Left ventricle myocardium superior (tissue), 1 donor: ENCODE measurements around the gene USF2. TPM values are rescaled to one million over a fixed set of nuclear protein-coding genes. Genes with fewer than 3 reads are reported as not detected.
"Not testable (repeated sequence)": the region's sequence is repeated elsewhere in the genome, so short reads cannot be mapped to it uniquely, and the experiment has no call there.

Experiments
- ATAC-seq: fragments of 200-7000 bp; cut with Tn5 transposase; one replicate; pipeline ENCODE4 v1.9.1; 2020; ENCODE audit warnings: mild to moderate bottlenecking, moderate library complexity
- DNase-seq: peaks from one replicate; pipeline ENCODE4 v3.0.0-alpha.2; 2020
- intact Hi-C: fragments of 100-400 bp; cut with micrococcal nuclease; formaldehyde crosslinking; loops from one replicate; pipeline ENCODE4 v1.11.0; 2022
- long read RNA-seq: library from polyadenylated mRNA; unstranded; transcript quantifications from one replicate; pipeline ENCODE4 v2.0.0, GENCODE V29; 2021
- total RNA-seq: library from RNA; stranded (reverse); fragmentation: NEBNext Ultra II Directional; extraction: Animal tissue kit (Norgen Biotek cat#: 25700); gene quantifications from one replicate; pipeline ENCODE4 v1.2.1, GENCODE V29; 2021
- donor health status: DM: no; HTN: yes; CAD: no; lungs with severe emphysema.

USF2 gene, protein sequence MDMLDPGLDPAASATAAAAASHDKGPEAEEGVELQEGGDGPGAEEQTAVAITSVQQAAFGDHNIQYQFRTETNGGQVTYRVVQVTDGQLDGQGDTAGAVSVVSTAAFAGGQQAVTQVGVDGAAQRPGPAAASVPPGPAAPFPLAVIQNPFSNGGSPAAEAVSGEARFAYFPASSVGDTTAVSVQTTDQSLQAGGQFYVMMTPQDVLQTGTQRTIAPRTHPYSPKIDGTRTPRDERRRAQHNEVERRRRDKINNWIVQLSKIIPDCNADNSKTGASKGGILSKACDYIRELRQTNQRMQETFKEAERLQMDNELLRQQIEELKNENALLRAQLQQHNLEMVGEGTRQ
- total RNA-seq, result 170 TPM
- long read RNA-seq, transcript USF2-201 (10 exons, 1,634 nt), result major isoform, 8 of 96 reads
- long read RNA-seq, partial matches to known transcripts, result 64 of 96 reads
- long read RNA-seq, other reads (novel, unspliced or antisense), result 14 of 96 reads

DNA sequence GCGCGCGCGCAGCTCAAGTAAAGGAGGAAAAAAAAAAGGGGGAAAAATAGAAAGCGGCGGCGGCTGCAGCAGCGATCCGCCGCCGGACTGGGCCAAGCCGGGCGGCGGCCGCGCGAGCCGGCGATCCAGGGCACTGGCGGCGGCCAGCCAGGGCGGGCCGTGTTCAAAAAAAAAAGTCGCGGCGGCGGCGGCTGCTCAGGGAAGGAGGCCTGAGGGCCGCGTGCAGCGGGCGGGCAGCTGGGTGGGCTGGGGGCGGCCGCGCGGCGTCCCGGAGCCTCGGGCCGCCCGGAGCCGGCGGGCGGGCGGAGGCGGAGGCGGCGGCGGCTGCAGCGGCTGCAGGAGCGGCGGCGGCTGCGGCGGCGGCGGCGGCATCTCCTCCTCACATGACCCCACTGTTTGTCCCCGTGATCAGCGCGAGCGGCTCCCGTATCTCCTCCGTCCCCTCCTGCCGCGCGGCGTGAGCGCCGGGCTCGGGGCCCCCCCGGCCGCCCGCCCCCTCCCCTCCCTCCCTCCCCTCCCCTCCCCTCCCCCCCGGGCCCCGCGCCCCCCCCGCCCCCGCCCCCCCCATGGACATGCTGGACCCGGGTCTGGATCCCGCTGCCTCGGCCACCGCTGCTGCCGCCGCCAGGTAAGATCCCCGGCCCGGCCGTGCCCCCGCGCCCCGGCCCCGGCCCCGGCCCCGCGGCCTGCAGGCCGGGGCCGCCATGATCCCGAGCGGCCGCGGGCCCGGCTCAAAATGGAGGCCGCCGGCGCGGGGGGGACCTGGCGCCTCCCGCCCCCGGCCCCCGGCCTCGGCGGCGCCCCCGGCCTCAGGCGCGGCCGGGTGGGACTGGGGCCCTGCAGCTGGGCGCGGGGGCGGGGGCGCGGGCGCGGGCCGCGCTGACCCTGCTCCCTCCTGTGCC, at the start of gene USF2:
Gene USF2 (plus strand): TSS at position 427 of the 902 bp plus-strand sequence. CDS start 140 bp downstream, at position 567.
- intact Hi-C loops, result no loop called here

DNA sequence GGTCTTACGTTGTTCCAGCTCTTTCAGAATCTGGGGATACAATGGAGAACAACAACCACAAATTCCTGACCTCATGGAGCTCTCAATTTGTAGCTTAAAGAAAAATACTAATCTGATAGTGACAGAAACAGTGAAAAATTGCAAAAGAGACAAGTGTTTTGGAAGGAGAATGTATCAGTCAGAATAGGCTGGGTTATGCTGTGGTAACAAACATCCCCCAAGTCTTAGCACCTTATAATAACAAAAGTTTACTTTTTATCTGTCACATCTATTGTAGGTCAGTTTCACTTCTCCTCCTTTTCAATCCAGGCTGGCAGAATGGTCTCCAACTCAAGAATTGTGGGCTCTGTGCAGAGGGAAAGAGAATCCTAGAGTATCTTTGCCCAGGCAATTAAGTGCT, 49.8 kb upstream of the USF2 start:
- intact Hi-C loops, result no loop called here
- no peak for DNase-seq
- no peak for ATAC-seq

More for the DNA sequence above, at the start of gene USF2:
- ATAC-seq (peak; percentile 9), DNase-seq (peak; percentile 85)

DNA sequence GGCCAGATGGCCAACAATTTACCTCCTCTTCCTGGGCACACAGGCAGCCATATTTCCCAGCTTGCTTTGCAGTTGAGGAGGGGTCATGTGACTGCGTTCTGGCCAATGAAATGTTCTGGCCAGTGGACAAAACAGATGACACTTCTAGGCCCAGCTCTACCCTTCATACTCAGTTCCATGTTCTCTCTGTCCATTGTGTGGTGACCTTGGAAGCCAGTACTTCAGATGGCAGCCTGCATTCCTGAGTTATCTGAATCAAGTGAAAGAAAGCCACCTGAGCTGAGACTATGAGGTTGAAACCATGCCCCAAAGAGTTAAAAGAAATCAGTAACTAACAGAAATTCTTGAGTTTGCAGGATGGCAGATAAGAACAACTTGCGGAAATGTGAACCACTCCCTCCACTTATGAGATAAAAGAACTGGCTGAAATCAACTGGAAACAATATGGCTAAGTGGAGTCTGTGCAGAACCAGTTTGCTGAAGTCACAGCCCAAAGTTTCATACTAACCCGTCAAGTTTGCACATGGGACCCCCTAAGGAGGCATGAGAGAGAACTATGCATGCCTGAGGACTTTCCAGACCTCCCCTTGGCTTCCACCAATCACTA, 48.3 kb upstream of the USF2 start:
- ATAC-seq (no peak), DNase-seq (no peak)
- intact Hi-C loops, result no loop called here

- ATAC-seq, DNase-seq, intact Hi-C loops: not testable (repeated sequence)
Measured at GRCh38 chr19:35220973-35221590, 47.7 kb upstream of the USF2 start.

GRCh38 chr19:35222373-35223015, 46.3 kb upstream of the USF2 start:
- ATAC-seq, result no peak
- DNase-seq, result no peak
- intact Hi-C loops, result no loop called here

GRCh38 chr19:35223084-35223790, 45.5 kb upstream of the USF2 start:
- no peak for DNase-seq
- intact Hi-C loops, result no loop called here
- no peak for ATAC-seq

DNA sequence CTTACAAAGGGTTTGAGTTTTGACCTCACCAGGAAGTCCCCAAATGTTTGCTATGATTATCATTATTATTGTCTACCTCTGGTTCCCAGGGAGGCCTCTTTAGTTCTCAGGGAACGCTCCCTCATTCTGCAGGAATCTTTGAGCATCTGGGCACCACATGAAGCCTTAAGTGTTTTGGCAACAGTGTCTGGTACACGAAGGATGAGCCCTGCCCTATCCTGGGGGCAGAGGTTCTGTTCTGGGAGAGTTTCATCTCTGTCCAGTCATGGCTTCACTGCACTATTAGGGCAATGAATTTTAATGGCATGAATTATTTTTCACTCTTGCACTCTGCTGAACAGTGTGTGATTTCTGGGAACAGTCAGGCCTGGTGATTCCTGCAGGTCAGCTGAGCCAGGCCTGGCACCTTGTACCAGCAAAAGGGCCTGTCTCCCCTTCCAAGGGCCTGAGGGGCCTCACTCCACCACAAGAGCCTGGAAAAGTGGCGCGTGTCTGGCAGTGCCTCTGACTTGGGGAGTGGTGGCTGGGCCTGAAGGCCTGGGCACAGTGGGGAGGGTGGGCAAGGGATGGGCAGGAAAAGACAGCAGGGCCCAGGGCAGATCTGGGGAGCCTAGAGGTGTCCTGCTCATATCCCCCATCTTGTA, 44.8 kb upstream of the USF2 start:
- peak; percentile 55 for ATAC-seq
- intact Hi-C loops, result no loop called here
- no peak for DNase-seq

DNA sequence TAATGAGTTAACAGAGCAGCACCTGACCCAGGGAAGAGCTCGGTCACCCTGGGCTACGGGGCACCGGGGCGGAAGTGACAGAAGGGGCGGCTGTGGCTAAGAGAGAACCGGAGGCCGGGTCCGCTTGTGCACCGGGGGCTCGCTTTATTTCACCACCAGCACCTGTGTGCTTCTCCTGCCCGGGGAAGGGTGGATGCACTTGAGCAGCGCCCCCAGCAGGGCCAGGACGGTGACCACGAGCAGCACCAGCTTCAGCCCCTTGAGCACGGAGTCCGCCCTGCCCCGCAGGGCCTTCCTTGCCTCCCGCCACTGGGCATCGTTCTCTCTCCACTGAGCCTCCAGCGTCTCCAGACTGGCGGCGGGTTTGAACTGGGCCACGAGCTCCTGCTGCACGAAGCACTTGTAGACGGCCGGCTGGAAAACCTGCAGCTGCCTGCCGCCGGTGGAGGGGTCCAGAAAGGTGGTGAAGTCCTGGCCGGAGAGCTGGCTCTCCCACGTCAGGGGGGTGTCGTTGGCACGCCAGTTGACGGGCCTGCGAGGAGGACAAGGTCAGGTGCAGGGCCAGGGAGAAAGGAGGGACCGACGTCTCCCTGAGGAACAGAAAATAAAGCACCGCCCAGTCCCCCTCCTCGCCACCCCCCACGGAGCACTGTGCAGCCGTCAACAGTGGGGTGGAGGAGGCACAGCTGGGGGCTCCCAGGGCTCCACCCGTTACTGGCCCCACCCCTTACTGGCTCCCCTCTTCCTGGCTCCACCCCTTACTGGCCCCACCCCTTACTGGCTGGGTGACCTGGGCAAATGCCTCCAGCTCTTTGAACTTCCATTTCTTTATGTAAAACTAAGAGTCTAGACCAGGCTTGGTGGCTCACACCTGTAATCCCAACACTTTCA, 43.8 kb upstream of the USF2 start:
- intact Hi-C loops, result no loop called here
- ATAC-seq (peak; percentile 29), DNase-seq (no peak)

GRCh38 chr19:35225951-35226350, 42.8 kb upstream of the USF2 start:
- intact Hi-C loops, result no loop called here
- DNase-seq (no peak), ATAC-seq (no peak)

DNA sequence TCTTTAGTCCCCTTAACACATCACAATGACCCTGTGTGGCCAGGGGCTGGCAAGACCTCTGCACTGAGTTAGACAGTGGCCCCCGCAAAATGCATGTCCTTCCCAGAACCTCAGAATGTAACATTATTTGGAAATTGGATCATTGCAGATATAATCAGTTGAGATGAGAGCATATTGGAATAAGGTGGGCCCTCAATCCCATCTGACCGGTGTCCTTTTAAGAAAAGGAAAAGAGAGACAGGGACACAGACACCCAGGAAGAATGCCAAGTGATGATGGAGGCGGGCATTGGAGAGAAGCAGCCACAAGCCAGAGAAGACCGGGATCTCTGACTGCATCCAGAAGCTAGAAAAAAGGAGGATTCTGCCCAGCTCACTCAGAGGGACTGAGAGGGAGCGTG, 42.0 kb upstream of the USF2 start:
- DNase-seq (no peak), ATAC-seq (no peak)
- intact Hi-C loops, result no loop called here

DNA sequence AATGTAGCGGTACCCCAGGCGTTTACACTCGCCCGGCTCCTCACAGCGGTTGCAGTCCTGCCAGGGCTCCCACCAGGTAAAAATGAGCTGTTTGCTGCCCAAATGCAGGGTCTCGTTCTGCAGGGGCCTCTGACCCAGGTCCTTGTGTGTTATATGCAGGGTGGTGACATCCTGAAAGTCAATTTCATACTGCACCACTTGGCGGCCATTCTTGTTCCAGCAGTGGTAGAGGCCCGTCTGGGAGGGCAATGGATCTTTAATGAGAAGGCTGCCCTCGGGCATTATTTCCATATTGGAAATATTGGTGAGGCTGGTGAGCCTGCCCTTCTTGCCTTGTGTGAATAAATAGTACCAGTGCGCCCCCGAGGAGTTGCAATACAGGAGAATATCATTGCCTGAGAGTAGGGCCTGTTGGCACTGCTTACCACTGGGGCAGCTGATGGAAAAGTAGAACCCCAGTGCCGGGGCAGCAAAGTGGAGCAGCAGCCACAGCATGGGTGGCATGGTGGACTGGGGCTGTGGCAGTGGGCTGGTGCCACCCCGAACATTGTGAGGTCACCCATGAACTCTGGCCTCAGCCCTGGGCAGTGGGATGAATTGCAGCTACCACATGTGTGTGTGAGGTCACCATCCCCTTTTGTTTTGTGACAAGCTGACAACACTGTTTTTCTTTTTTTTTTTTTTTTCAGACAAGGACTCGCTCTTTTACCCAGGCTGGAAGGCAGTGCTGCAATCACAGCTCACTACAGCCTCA, 40.4 kb upstream of the USF2 start, which contains the start of gene FAM187B:
Gene FAM187B (minus strand): TSS at position 563 of the 754 bp plus-strand sequence. CDS start 59 bp downstream, at position 504.
- intact Hi-C loops, result no loop called here
- ATAC-seq (no peak), DNase-seq (no peak)

DNA sequence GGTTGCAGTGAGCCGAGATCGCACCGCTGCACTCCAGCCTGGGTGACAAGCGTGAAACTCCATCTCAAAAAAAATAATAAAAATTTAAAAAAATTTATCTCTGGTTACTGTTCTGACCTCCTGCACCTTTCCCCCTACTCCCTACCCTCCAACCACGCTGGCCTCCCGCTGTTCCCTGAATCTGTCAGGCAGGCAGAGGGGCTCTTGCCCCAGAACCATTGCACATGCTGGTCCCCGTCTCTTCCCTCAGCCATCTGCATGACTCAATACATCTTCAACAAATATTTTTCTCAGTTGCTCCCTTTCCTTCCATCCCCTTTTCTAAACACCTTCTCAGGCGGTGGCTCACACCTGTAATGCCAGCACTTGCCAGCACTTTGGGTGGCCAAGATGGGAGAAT, 39.2 kb upstream of the USF2 start:
- DNase-seq (no peak), ATAC-seq (no peak)
- intact Hi-C loops, result no loop called here

DNA sequence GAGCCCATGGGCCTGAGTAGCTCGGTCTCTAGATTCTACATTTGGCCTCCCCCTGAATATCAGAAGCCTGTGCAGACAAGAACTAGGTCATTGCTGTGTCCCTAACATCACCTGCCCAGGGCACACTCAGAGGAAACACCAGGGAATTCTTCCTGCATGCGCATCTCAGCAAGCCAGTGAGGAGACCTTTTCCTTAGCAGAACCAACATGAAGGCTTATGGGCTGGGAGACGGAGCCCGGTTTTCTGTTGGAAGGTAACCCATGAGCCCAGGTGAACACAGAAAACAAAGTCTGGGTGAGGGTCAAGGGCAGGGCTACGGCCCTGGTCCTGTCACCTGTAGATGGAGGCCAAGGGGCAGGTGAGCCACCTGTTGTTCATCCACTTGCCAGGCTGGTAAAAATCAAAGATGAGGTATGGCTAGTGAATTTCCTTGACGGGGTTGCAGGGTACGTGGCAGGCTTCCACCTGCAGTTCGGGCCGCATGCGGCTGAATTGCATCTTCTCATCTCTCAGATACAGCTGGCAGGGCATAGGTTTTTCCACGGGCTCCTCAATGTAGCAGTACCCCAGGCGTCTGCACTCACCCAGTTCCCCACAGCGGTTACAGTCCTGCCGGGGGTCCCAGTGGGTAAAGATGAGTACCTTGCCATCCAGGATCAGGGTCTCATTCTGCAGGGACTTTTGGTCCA, 36.7 kb upstream of the USF2 start:
- ATAC-seq (no peak), DNase-seq (no peak)
- intact Hi-C loops, result no loop called here

GRCh38 chr19:35232912-35233311, 35.9 kb upstream of the USF2 start:
- intact Hi-C loops, result no loop called here
- ATAC-seq (no peak), DNase-seq (no peak)

- no peak for ATAC-seq
- DNase-seq, result no peak
- intact Hi-C loops, result no loop called here
Measured at GRCh38 chr19:35236638-35237400, 31.9 kb upstream of the USF2 start.
